KMS-11 (cell line): ENCODE data around the gene CNOT1.

ENCODE experiments used
- H2AFZ ChIP-seq: fragments of 200-600 bp; sonication (generic); 2 replicates; pipeline ENCODE4 v1.6.1; 2016; ENCODE audit warnings: antibody characterized with exemption, mixed run types, low read depth
- H3K27ac ChIP-seq: fragments of 200-600 bp; sonication (generic); 2 replicates; pipeline ENCODE4 v1.6.1; 2016; ENCODE audit warnings: mild to moderate bottlenecking, mixed run types
- H3K27me3 ChIP-seq: fragments of 200-600 bp; sonication (generic); 2 replicates; pipeline ENCODE4 v1.6.1; 2017; ENCODE audit warnings: mild to moderate bottlenecking, low read depth, mixed run types, moderate library complexity; ENCODE audit not compliant: insufficient read depth
- H3K36me3 ChIP-seq: fragments of 200-600 bp; sonication (generic); 2 replicates; pipeline ENCODE4 v1.6.1; 2017; ENCODE audit warnings: mild to moderate bottlenecking, mixed run types; ENCODE audit not compliant: insufficient read depth
- H3K4me1 ChIP-seq: fragments of 200-600 bp; sonication (generic); 2 replicates; pipeline ENCODE4 v1.6.1; 2016; ENCODE audit warnings: mild to moderate bottlenecking, low read depth, mixed run types; ENCODE audit not compliant: poor library complexity, severe bottlenecking
- H3K4me2 ChIP-seq: fragments of 200-600 bp; sonication (generic); 2 replicates; pipeline ENCODE4 v1.7.0; 2016; ENCODE audit warnings: mild to moderate bottlenecking, mixed run types
- H3K4me3 ChIP-seq: fragments of 200-600 bp; sonication (generic); IDR thresholded peaks from 2 replicates; pipeline ENCODE4 v1.6.1; 2017; ENCODE audit warnings: low read depth, low read length, mixed read lengths; ENCODE audit not compliant: insufficient read depth
- H3K79me2 ChIP-seq: fragments of 200-600 bp; sonication (generic); 2 replicates; pipeline ENCODE4 v1.6.1; 2016; ENCODE audit warnings: low read depth, mixed run types; ENCODE audit not compliant: insufficient read depth
- H3K9ac ChIP-seq: fragments of 200-600 bp; sonication (generic); 2 replicates; pipeline ENCODE4 v1.6.1; 2016; ENCODE audit warnings: mild to moderate bottlenecking, mixed run types
- H4K20me1 ChIP-seq: fragments of 200-600 bp; sonication (generic); 2 replicates; pipeline ENCODE4 v1.6.1; 2016; ENCODE audit warnings: mild to moderate bottlenecking, mixed run types; ENCODE audit not compliant: insufficient read depth
- CTCF ChIP-seq: fragments of 200-600 bp; sonication (generic); conservative IDR thresholded peaks from 2 replicates; pipeline ENCODE4 v1.6.1; 2017; ENCODE audit warnings: low read depth, mild to moderate bottlenecking, antibody characterized with exemption, low read length, moderate library complexity, mixed read lengths

Gene CNOT1

GRCh38 chr16:58536278-58536677 lies 93.3 kb downstream of the CNOT1 start:
- TF ChIP-seq CTCF: no peak
- H3K79me2 ChIP-seq: no peaks in the 10 kb centered on the region
- no peaks in the 10 kb centered on the region for H3K27me3 ChIP-seq
- no peak overlapping the region for H3K4me3 ChIP-seq
- H2AFZ ChIP-seq: no peak overlapping the region
- no peaks in the 10 kb centered on the region for H3K4me1 ChIP-seq
- H3K36me3 ChIP-seq: peaks cover 46% of the 10 kb centered on the region; the same call in 1 of the 2 replicates
- H3K4me2 ChIP-seq: no peak overlapping the region
- H4K20me1 ChIP-seq: no peaks in the 10 kb centered on the region
- H3K27ac ChIP-seq: no peak overlapping the region
- H3K9ac ChIP-seq: no peak overlapping the region

GRCh38 chr16:58535100-58535499 lies 94.5 kb downstream of the CNOT1 start:
- H4K20me1 ChIP-seq: no peaks in the 10 kb centered on the region
- H2AFZ ChIP-seq: no peak overlapping the region
- H3K79me2 ChIP-seq: no peaks in the 10 kb centered on the region
- no peaks in the 10 kb centered on the region for H3K27me3 ChIP-seq
- H3K9ac ChIP-seq: no peak overlapping the region
- H3K4me2 ChIP-seq: no peak overlapping the region
- TF ChIP-seq CTCF: no peak
- H3K27ac ChIP-seq: no peak overlapping the region; the same call in 1 of the 2 replicates
- H3K36me3 ChIP-seq: peaks cover 49% of the 10 kb centered on the region; the same call in 1 of the 2 replicates
- no peaks in the 10 kb centered on the region for H3K4me1 ChIP-seq
- no peak overlapping the region for H3K4me3 ChIP-seq

GRCh38 chr16:58533751-58534470 lies 95.7 kb downstream of the CNOT1 start:
- H3K79me2 ChIP-seq: no peaks in the 10 kb centered on the region
- no peak for TF ChIP-seq CTCF
- no peaks in the 10 kb centered on the region for H4K20me1 ChIP-seq
- no peak overlapping the region for H3K27ac ChIP-seq
- no peak overlapping the region for H2AFZ ChIP-seq
- no peak overlapping the region for H3K4me2 ChIP-seq
- H3K4me1 ChIP-seq: no peaks in the 10 kb centered on the region
- no peaks in the 10 kb centered on the region for H3K27me3 ChIP-seq
- H3K4me3 ChIP-seq: no peak overlapping the region
- no peak overlapping the region for H3K9ac ChIP-seq
- peaks cover 48% of the 10 kb centered on the region; the same call in 1 of the 2 replicates for H3K36me3 ChIP-seq

GRCh38 chr16:58532414-58532813 lies 97.2 kb downstream of the CNOT1 start:
- Histone ChIP-seq H2AFZ (no peak overlapping the region), H3K27me3 (no peaks in the 10 kb centered on the region), H3K79me2 (peaks cover 8% of the 10 kb centered on the region; the same call in 1 of the 2 replicates), H3K27ac (no peak overlapping the region), H3K4me2 (no peak overlapping the region), H3K9ac (no peak overlapping the region), H3K4me3 (no peak overlapping the region), H3K4me1 (no peaks in the 10 kb centered on the region), H3K36me3 (peaks cover 49% of the 10 kb centered on the region; the same call in 1 of the 2 replicates), H4K20me1 (peaks cover 3% of the 10 kb centered on the region; the same call in 1 of the 2 replicates)
- TF ChIP-seq CTCF: no peak
